NCI-H187 treated with DMSO at 0.1 percent for 48 hours (cell line): ENCODE data around the gene GPC5.
A peak's percentile ranks its signal among the peaks of the same experiment; 100 is the strongest.
"Not testable (repeated sequence)": the region's sequence is repeated elsewhere in the genome, so short reads cannot be mapped to it uniquely, and the experiment has no call there.

Source experiments
- DNase-seq: peaks from one replicate; lab custom pipeline; 2025; lab: John Stamatoyannopoulos, UW

Gene GPC5

GRCh38 chr13:92745258-92745657 is 1346.8 kb downstream of the GPC5 start:
- no peak for DNase-seq

DNA sequence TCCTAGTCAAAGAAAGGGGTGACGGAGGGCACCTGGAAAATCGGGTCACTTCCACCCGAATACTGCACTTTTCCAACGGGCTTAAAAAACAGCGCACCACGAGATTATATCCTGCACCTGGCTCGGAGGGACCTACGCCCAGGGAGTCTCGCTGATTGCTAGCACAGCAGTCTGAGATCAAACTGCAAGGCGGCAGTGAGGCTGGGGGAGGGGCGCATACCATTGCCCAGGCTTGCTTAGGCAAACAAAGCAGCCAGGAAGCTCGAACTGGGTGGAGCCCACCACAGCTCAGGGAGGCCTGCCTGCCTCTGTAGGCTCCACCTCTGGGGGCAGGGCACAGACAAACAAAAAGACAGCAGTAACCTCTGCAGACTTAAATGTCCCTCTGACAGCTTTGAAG is 1354.3 kb downstream of the GPC5 start:
- DNase-seq = not testable (repeated sequence)

DNA sequence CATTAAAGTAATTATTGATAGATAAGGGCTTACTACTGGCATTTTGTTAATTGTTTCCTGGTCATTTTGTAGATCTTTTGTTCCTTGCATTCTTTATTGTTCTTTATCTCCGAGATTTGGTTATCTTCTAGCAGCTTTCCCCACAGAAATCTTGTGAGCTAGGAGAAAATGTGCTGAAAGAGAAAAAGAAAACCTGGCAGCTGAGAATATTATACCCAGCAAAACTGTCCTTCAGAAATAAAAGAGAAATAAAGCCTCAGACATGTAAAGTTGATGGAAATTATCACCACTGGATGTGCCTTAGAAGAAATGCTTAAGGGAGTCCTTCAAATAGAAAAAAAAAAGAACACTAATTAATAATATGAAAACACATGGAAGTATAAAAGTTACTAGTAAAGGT is 1363.3 kb downstream of the GPC5 start:
- DNase-seq = no peak

DNA sequence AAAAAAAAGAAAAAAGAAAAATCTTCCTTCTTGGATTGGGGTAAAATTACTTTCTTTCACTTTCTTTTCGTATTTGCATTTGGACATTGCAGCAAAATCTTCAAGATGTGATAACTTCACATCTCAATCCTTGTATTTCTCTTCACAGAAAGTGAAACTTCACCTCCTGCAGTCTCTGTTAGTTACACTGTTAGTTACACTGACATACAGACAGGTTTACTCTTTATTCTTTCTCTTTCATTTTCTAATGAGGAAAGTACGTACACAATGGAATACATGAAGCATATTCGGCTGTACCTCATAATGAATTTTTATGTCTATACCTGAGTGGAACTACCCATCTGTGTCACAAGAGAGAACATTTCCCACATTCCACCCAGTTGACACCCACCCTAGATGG is 1369.0 kb downstream of the GPC5 start:
- no peak for DNase-seq

DNA sequence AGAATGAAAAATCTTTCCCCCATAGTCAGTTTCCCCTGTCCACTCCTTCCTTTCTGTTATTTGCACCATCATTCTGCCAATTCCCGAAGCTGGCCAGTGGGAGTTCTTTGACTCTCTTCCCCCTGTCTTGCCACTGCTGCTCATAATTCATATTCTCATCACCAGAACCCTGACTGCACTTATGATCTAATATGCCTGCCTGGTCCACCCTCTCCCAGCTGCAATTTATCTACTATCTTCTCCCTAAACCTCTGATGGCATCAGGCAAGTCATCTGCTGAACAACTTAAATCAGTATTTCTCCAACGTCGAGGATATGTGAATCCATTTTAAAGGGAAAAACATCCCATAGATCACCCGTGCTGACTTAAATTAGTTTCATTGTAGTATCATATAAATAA is 1370.2 kb downstream of the GPC5 start:
- DNase-seq = no peak

DNA sequence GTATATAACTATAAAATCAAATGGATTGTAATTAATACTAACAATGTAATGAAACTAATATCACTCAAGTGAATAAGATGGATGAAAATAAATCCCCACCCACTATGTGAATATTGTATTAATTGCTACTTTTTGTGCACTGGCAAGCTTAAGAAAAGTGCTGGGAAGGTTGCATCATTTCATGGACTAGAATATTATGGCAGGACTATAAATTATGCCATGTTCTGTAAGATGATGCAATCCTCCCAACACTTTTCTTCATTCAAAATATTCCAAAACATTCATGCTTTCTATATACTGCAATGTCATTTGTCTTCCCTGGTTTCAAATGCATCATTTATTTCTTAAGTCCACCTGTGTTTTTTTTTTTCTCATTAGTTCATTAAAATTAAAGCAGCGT is 1370.6 kb downstream of the GPC5 start:
- DNase-seq = no peak

GRCh38 chr13:92775658-92776057 is 1377.2 kb downstream of the GPC5 start:
- DNase-seq = no peak

- no peak for DNase-seq
These were observed 1383.7 kb downstream of the GPC5 start for GRCh38 chr13:92781965-92782690.

- no peak for DNase-seq
These were observed 1404.4 kb downstream of the GPC5 start for GRCh38 chr13:92802776-92803175.

DNA sequence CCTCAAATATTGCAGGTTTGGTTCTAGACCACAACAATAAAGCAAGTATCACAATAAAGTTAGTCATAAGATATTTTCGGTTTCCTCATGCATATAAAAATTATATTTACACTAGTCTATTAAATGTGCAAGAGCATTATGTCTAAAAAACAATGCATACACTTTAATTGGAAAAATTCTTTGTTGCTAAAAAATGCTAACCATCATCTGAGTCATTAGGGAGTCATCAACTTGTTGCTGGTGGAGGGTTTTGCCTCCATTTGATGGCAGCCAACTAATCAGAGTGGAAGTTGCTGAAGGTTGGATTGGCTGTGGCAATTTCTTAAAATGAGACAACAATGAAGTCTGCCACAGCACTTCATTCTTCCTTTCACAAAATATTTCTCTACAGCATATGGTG is 1405.9 kb downstream of the GPC5 start:
- no peak for DNase-seq

- no peak for DNase-seq
These were observed 1406.5 kb downstream of the GPC5 start for GRCh38 chr13:92804926-92805325.

DNA sequence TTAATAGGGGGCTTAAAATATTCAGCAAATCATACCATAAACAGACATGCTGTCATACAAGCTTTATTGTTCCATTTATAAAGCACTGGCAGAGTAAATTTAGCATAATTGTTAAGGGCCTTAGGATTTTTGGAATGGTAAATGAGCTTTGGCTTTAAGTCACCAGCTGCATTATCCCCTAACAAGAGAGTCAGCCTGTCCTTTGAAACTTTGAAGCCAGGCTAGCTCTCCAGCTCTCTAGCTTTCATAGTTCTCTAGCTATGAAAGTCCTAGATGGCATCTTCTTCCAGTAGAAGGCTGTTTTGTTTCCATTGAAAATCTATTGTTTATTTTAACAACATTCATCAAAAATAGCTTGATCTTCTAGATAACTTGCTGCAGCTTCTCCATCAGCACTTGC is 1407.3 kb downstream of the GPC5 start:
- DNase-seq = no peak

GRCh38 chr13:92806215-92806614 is 1407.8 kb downstream of the GPC5 start:
- no peak for DNase-seq

- DNase-seq = no peak
These were observed 1408.9 kb downstream of the GPC5 start for GRCh38 chr13:92807353-92807752.

DNA sequence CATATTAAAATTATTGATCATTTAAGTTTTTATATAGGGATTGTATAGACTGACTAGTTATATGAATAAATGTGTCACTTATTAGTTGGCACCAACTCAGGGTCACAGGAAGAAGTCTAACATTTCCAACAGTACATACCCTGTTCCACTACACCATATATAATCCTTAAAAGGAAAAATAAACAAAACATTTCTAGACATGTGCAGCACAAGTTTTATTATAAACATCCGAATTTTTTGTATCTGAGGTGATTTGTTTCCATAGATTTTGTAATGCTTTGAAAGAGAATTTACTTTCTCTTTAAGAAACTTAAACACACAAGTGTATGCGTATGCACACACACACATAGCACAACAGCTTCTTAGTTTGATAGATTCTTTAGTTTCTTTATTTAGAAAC is 1409.5 kb downstream of the GPC5 start:
- no peak for DNase-seq

DNA sequence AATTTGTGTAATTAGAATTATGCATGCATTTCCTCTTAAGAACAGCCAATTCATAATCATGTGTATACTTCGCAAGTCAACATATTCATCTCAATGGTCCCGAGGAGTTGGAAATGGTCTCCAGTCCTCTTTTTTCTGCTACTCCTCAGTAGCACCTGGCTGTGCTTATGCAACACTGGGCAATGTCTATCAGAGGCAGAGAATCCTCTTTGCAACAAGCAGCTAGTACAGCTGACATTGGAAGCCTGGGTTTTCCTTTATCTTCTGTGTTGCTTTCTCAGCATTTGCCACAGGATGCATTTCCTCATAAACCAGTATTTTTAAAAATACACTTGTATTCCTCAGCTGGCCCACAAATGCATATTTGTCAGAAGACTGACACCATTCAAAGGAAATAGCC is 1422.9 kb downstream of the GPC5 start:
- no peak for DNase-seq

DNA sequence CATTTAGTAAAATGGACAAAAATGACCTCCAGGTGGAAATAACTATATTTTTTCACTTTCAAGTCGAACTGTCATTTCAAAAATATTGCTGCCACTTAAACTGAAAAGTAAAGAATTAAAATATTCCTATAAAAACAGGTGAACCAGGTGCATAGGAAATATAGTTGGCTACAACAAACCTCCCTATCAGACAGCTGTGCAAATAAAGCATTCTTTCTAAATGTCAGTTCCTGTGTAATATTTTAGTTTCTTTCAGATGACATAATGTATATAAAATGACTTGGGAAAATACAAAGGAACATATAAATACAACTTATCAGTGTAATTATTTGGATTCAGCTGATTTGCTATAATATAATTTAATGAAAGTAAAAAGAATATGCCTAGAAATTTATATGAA is 1424.6 kb downstream of the GPC5 start:
- DNase-seq = no peak

DNA sequence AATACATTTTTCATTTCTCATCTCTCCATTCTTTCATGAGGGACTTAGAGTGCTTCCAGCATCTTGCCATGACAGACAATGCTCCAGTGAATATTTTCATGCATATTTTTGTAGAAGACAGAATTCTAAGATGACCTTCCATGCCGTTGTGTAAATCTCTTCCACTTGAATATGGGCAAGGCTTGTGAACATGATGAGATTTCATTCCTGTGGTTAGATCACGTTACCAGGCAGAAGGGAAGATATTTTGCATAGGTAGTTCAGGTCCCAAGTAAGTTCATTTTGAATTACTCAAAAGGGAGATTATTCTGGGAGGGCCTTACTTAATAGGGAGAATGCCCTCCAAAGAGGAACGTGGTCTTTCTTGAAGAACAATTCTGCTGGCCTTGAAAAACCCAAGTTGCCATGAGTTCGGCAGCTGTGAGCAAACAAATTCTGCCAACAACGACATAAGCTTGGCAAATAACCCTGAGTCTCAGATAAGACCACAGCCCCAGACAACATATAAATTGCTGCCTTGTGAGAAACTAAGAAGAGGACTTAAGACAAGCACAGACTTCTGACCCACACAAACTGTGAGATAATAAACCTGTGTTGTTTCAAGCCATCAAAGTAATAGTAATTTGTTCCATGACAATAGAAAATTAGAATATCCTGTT is 1427.6 kb downstream of the GPC5 start:
- no peak for DNase-seq

DNA sequence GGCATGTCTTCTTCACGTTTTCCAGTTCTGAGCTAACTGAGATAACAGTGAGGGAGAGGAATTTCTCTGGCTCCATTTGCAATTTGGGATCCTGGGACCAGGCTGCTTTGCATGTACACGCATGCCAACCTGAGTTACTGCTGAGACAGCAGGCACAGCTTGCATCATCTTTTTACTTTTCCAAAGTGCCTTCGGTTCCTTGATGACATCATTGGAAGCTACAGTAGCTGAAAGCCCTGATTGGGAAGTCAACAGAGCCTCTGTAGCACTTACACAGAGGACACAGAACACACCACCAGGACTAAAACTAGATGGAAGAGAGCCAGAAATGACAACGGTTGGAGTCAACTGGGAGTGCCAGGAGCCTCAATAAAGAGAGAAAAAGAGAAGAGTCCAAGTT is 1429.1 kb downstream of the GPC5 start:
- DNase-seq = no peak

DNA sequence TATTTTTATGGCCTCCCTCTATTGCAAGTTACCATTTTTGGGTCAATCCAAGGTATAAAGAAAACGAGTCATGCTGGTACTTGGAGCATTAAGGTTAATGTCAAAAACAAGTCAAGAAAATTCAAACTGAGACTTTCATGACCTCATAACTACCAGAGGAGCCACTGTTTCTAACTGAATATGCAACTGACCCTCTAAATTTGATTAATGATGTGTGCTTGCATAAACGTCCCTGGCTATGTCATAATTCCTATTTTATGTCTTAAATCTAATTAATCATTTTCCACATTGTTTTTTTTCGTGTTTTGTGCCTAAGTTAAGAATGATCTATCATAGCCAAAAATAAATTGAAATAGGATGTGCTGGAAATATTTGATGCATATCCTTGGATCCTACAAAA is 1431.5 kb downstream of the GPC5 start:
- DNase-seq = no peak

GRCh38 chr13:92830821-92831220 is 1432.4 kb downstream of the GPC5 start:
- DNase-seq = no peak

DNA sequence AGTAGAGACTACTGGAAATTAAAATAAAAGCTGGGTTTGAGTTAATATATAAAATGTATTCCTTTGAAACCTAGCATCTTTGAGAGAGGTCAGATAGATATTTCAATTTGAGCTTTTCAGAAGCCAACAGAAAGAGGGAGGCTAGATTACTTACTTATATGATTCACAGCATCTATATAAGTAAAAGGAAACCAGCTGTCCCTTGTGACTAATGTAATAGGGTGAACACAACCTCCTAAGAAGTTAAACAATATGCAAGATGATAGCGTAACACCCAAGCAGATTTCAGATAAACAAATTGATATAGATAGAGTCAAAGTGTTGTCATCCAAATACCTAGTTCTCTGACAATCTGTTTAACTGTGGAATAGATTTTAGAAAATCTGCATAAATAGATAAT is 1434.7 kb downstream of the GPC5 start:
- DNase-seq = peak; percentile 9

DNA sequence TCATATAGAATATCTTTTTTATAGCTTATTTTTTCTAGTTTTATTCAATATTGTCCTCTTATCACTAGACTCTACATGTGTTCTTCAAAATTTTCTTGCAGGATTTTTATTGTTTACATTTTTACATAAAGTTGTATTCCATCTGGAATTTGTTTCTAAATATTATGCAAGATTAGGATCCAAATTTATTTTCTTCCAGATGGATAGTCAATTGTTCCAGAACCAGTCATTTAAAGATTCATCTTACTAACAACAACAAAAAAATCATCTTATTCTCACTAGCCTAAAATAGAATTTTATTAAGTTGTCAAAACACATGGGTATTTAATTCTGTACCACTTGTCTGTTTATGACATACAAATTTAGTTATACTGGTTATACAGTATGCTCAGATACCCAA is 1437.8 kb downstream of the GPC5 start:
- DNase-seq = no peak

- no peak for DNase-seq
These were observed 1440.4 kb downstream of the GPC5 start for GRCh38 chr13:92838786-92839185.
